Tibial nerve (tissue), 4 donors: ENCODE measurements around the gene LYRM9. TPM values are rescaled to one million over a fixed set of nuclear protein-coding genes. Genes with fewer than 3 reads are reported as not detected.

Experiments
- DNase-seq, 2 donors: peaks; one replicate each; pipeline ENCODE4 v3.0.0-alpha.2; 2019; ENCODE audit warnings: low spot score in 2 of 2
- H3K27ac ChIP-seq, 4 donors: fragments of 200-600 bp; sonication (generic) in 3 of 4; one replicate each; pipeline ENCODE4 v1.5.1; 2017 to 2019; ENCODE audit warnings: mild to moderate bottlenecking in 1 of 4
- H3K27me3 ChIP-seq, 2 donors: fragments of 200-600 bp; sonication (generic) in 1 of 2; one replicate each; pipeline versions ENCODE4 v1.5.1 to v1.6.0; 2017 to 2019
- H3K36me3 ChIP-seq, 3 donors: fragments of 200-600 bp; sonication (generic); one replicate each; pipeline ENCODE4 v1.5.1; 2018 to 2019
- H3K4me1 ChIP-seq, 4 donors: fragments of 200-600 bp; sonication (generic) in 3 of 4; one replicate each; pipeline ENCODE4 v1.5.1; 2017 to 2019
- H3K4me3 ChIP-seq, 4 donors: fragments of 200-600 bp; sonication (generic) in 3 of 4; one replicate each; pipeline ENCODE4 v1.5.1; 2017 to 2019; ENCODE audit warnings: mild to moderate bottlenecking in 1 of 4, moderate library complexity in 1 of 4
- H3K9me3 ChIP-seq, 4 donors: fragments of 200-600 bp; sonication (generic) in 3 of 4; one replicate each; pipeline ENCODE4 v1.5.1; 2017 to 2019
- CTCF ChIP-seq, 5 experiments: fragments of 200-600 bp in 3 of 5; fragments of 450-650 bp in 2 of 5; sonication (generic) in 3 of 5; IDR thresholded peaks; one replicate each; pipeline ENCODE4 v1.5.1; 2016 to 2019; ENCODE audit warnings: antibody characterized with exemption in 5 of 5, mild to moderate bottlenecking in 3 of 5, moderate library complexity in 2 of 5
- EP300 ChIP-seq, 2 donors: sonication (generic); formaldehyde crosslinking; IDR thresholded peaks; one replicate each; pipeline ENCODE4 v1.6.1; 2017; ENCODE audit warnings: antibody characterized with exemption in 2 of 2, mild to moderate bottlenecking in 1 of 2
- POLR2A ChIP-seq, 2 donors: fragments of 450-650 bp; IDR thresholded peaks; one replicate each; pipeline ENCODE4 v1.6.1; 2017; ENCODE audit warnings: antibody characterized with exemption in 2 of 2, mild to moderate bottlenecking in 2 of 2, moderate library complexity in 2 of 2
- WGBS, 2 donors: methylation state at CpG; one replicate each; pipeline ENCODE4 v1.1.5; 2018; 5-methylcytosine and 5-hydroxymethylcytosine counted together
- total RNA-seq, 4 donors: library from RNA; depleted of rRNA; stranded (reverse); fragments of >200 nt; gene quantifications; one replicate each; pipeline ENCODE4 v1.1.0, GENCODE V29; 2016

Gene LYRM9
- total RNA-seq, 4 donors from 2014 or later, result 34.1 to 49.6 (median 37.7) TPM

- no peaks in the 10 kb centered on the region for H3K36me3 ChIP-seq
- TF ChIP-seq CTCF (IDR thresholded peaks at IDR 0.05), result no peak
- no peak for TF ChIP-seq EP300 (IDR thresholded peaks at IDR 0.05)
- TF ChIP-seq POLR2A (IDR thresholded peaks at IDR 0.05), result no peak
Observed at GRCh38 chr17:27938241-27938640, 45.1 kb upstream of the LYRM9 start.

GRCh38 chr17:27937025-27937546, 43.9 kb upstream of the LYRM9 start:
- Histone ChIP-seq H3K4me1 (no peaks in the 10 kb centered on the region), H3K27me3 (no peaks in the 10 kb centered on the region), H3K4me3 (no peak overlapping the region), H3K36me3 (no peaks in the 10 kb centered on the region), H3K27ac (no peak overlapping the region), H3K9me3 (no peaks in the 10 kb centered on the region)
- no peak for DNase-seq
- TF ChIP-seq EP300 (IDR thresholded peaks at IDR 0.05) (no peak), POLR2A (IDR thresholded peaks at IDR 0.05) (no peak), CTCF (IDR thresholded peaks at IDR 0.05) (no peak)
- WGBS, 2 donors, result 87 to 88% methylated on average over 8 of the region's 8 CpGs

More at GRCh38 chr17:27938241-27938640, 45.1 kb upstream of the LYRM9 start:
- Histone ChIP-seq H3K27ac (no peak overlapping the region), H3K9me3 (no peaks in the 10 kb centered on the region), H3K4me3 (no peak overlapping the region), H3K4me1 (no peaks in the 10 kb centered on the region), H3K27me3 (no peaks in the 10 kb centered on the region)
- DNase-seq, result no peak

- DNase-seq, result no peak
- TF ChIP-seq CTCF (IDR thresholded peaks at IDR 0.05), result no peak
- no peak for TF ChIP-seq POLR2A (IDR thresholded peaks at IDR 0.05)
- TF ChIP-seq EP300 (IDR thresholded peaks at IDR 0.05), result no peak
- peaks cover 0 to 8% (median 0%) of the 10 kb centered on the region in 4 donors for H3K9me3 ChIP-seq
- H3K36me3 ChIP-seq, result no peaks in the 10 kb centered on the region
- WGBS, 2 donors, result 54 to 61% methylated on average over 6 of the region's 6 CpGs
- no peaks in the 10 kb centered on the region for H3K27me3 ChIP-seq
- H3K27ac ChIP-seq, result no peak overlapping the region
- no peaks in the 10 kb centered on the region for H3K4me1 ChIP-seq
- H3K4me3 ChIP-seq, result no peak overlapping the region
Observed at GRCh38 chr17:27930000-27930399, 36.8 kb upstream of the LYRM9 start.

- DNase-seq, result no peak
- Histone ChIP-seq H3K9me3 (peaks cover 0 to 8% (median 0%) of the 10 kb centered on the region in 4 donors), H3K4me3 (no peak overlapping the region), H3K36me3 (no peaks in the 10 kb centered on the region), H3K27me3 (no peaks in the 10 kb centered on the region), H3K4me1 (no peaks in the 10 kb centered on the region), H3K27ac (no peak overlapping the region)
- WGBS, 2 donors, result 85 to 93% methylated on average over 5 of the region's 5 CpGs
- no peak for TF ChIP-seq EP300 (IDR thresholded peaks at IDR 0.05)
- no peak for TF ChIP-seq CTCF (IDR thresholded peaks at IDR 0.05)
- no peak for TF ChIP-seq POLR2A (IDR thresholded peaks at IDR 0.05)
Observed at GRCh38 chr17:27928587-27928986, 35.4 kb upstream of the LYRM9 start.

- TF ChIP-seq POLR2A (IDR thresholded peaks at IDR 0.05) (no peak), EP300 (IDR thresholded peaks at IDR 0.05) (no peak), CTCF (IDR thresholded peaks at IDR 0.05) (no peak)
- Histone ChIP-seq H3K27me3 (no peaks in the 10 kb centered on the region), H3K9me3 (peaks cover 0 to 8% (median 0%) of the 10 kb centered on the region in 4 donors), H3K4me1 (no peaks in the 10 kb centered on the region), H3K4me3 (no peak overlapping the region), H3K36me3 (no peaks in the 10 kb centered on the region), H3K27ac (no peak overlapping the region)
- WGBS, 2 donors, result 75 to 77% methylated on average over 2 of the region's 2 CpGs
- DNase-seq, result no peak
Observed at GRCh38 chr17:27927781-27928180, 34.6 kb upstream of the LYRM9 start.
